ENCODE data around the gene B3GAT3.
"Not testable (repeated sequence)": the region's sequence is repeated elsewhere in the genome, so short reads cannot be mapped to it uniquely, and the experiment has no call there.

The B3GAT3 gene

DNA sequence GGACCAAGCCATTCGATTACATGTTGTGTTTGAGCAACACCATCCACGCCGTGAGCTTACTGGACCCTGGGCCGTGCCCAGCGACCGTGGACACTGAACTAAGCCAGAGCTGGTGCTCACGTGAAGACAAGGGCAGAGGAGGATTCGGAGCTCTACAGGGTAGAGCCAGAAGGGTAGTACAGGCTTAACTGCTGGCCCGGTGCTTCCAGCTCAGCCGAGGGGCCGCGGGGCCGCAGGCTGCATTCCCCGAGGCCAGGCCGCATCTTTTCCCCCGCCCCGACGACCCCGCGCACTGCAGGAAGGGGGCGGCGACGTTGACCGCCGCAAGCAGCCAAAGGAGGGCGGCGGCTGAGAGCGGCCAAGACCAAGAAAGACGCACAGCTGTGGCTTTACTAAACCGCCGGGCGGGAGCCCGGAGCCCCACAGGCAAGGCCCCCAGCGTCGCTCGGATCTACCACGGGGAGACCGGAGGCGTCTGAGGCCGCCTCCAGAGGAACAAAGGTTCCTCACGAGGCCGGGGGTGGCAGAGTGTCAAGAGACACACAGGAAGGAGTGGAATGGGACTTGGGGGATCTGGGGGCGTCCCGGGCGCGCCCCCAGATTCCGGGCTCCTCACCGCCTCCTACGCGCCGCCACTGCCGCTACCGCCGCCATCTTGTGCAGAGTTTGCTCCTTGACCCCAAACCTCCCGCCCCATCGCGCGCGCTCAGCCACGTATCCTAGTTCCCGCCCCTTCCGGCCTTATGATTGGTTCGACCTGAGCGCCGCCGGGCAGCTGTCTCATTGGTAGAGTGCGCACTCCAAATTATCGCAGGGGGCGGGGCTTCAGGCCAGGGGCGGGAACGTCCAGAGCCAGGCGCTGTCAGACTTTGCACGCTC, 24.4 kb upstream of the B3GAT3 start, which contains the start of gene GANAB:
TSS of gene GANAB (minus strand) at position 668 of the 879 bp plus-strand sequence. CDS start at position 654, 14 bp downstream.
- DNase-seq = peak; percentile 99

DNA sequence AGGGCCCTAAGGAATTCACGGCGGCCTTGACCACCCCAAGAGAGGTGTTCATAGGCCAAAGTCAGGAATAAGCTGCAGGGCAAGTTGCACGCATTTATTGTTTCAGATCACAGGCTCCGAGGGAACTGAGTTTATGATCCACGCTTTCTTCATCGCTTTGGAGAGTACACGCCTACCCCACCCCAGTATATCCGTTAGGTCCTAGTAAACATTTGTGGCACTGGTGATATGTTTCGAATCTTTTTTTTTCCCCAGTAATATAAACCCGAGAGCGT, 23.8 kb upstream of the B3GAT3 start:
- DNase-seq = no peak

DNA sequence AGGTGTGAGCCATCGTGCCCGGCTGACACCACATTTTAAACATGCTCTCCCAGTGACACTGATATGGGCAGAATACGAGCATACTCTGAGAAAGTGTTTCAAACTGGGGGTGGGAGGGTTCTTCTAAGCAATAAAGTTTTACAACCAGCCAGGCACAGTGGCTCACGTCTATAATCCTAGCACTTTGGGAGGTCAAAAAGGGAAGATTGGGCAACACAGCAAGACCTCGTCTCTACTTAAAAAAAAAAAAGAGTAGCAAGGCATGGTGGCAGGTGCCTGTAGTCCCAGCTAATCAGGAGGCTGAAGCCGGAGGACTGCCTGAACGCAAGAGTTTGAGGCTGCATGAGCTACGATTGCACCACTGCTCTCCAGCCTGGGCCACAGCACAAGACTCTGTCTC, 22.4 kb upstream of the B3GAT3 start:
- DNase-seq = no peak

DNA sequence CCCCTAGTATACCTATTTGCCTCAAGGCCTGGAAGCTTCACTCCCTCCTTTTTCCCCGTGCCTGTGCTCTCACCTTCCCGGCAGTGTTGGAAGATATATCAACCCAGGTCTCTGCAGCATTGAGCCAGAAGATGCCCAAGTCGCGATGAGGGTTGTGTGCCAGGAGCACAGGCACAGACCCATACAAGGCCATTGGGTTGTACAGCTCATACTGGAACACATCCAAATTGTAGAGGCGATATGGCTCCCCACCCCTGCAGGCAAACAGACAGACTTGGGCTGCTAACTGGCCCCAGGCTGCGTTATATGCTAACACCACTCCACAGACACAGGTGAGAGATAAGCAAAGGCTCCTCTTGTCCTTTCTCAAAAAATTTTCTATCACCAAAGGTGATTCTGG, 10.7 kb upstream of the B3GAT3 start:
- no peak for DNase-seq

DNA sequence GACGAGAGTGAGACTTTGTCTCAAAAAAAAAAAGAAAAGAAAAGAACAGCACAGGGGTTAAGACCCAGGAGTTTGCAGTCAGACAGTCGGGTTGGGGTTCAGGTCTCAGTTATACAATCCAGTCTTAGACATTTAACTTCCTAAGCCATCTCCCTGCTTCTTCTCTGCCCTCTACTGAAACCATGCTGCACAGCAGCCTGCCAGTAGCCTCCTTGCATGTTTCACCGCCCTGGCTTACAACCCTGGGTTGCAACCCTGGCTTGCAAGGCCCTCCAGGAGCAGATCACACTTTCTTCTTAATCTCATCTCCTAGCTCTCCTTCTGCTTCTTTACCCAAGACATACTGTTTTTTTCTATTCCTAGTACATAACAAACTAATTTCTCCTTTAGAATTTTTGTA, 5.9 kb upstream of the B3GAT3 start:
- DNase-seq = no peak

DNA sequence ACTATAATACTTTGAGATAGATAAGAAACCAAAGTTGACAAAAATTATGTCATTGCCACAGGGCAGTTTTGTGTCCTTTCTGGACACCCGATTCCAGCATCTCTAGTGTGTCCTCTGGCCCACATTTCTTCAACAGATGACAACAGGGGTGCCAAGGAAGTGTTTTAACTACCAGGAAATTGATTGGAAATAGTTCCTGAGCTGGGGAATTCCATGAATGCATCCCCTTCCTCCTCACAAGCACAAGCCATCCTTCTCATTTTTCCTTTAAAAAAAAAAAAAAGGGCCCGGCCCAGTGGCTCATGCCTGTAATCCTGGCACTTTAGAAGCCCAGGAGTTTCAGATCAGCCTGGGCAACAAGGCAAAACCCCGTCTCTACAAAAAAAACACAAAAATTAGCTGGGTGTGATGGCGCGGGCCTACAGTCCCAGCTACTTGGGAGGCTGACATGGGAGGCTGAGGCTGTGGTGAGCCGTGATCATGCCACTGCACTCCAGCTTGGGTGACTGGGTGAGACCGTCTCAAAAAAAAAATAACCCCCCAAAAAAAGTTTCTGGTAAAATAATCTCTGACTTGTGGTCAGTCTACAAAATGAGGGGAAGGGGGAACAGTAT, 797 bp upstream of the B3GAT3 start:
- no peak for DNase-seq

DNA sequence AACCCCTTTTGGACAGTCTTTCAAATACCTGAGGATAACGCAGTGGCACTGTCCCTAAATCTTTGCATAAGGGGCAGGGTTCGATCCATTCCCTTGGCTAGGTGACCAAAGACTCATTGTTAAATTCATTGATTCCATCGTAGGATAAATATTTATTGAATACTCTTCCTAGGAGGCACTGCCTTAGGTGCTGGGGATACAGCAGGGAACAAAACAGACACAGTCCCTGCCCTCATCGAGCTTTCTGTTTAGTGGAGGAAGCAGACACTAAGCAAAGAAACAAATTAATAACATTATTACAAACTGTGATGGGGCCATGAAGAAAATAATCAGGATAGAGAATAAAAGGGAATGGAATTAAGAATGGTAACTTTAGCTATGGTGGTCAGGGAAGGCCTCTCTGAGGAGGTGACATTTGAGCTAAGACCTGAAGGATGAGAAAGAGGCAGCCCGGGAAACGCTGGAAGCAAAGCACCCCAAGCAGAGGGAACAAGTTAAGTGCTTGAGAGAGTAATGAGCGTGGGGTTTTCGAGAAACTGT, 689 bp downstream of the B3GAT3 start:
- peak; percentile 4 for DNase-seq

DNA sequence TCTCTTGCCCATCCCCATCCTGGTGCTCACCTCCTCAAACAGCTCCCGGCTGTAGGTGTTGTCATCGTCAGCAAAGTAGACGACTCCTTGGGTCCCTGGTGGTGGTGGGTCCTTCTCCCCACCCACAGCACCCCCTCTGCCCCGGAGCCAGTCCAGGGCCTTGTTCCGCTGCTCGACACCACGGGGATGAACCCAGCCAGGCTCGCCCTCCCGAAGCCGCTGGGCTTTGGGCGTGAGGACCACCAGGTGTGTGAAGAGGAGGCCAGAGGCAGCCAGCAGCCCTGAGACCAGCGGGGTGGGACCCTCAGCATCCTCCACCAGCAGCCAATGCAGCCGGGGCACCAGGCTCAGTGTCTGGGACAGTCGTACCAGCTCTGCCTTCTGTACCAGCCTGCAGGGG, 4.8 kb downstream of the B3GAT3 start:
- DNase-seq = not testable (repeated sequence)

DNA sequence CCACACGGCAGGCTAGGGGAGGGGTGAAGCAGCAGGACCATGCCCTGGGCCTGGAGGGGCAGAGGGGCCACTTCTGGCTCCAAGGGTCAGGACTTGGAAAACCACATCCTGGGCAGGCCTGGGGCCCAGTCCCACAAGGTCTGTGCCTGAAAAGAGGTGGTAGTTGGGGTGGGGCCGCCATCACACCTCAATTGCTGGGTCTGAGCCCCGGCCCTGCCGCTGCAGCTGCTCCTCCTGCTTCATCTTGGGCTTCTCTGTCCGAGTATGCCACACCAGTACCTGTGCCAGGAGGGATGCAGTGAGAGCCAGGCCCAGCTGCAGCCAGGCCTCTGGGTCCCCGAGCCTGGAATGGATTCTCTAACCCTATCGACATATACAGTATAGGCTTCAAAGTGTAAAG, 6.3 kb downstream of the B3GAT3 start:
- DNase-seq = no peak

DNA sequence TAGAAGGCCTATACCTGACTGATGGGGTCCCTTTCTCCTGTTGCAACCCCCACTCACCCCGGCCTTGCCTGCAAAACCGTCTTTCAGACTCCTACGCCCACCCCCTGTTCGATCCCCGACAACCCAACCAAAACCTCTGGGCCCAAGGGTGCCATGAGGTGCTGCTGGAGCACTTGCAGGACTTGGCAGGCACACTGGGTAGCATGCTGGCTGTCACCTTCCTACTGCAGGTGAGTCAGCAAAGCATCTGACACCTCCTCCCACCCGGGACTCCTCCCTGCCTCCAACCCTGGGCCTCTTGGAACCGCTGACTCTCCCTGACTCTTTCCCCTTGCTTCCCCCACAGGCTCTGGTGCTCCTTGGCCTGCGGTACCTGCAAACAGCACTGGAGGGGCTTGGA, 7.5 kb downstream of the B3GAT3 start:
- no peak for DNase-seq

DNA sequence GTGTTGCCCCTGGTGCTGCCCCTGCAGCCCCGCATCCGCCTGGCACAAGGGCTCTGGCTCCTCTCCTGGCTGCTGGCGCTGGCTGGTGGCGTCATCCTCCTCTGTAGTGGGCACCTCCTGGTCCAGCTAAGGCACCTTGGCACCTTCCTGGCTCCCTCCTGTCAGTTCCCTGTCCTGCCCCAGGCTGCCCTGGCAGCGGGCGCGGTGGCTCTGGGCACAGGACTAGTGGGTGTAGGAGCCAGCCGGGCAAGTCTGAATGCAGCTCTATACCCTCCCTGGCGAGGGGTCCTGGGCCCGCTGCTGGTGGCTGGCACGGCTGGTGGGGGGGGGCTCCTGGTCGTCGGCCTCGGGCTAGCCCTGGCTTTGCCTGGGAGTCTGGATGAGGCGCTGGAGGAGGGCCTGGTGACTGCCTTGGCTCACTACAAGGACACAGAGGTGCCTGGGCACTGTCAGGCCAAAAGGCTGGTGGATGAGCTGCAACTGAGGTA, 8.5 kb downstream of the B3GAT3 start:
- DNase-seq = no peak

DNA sequence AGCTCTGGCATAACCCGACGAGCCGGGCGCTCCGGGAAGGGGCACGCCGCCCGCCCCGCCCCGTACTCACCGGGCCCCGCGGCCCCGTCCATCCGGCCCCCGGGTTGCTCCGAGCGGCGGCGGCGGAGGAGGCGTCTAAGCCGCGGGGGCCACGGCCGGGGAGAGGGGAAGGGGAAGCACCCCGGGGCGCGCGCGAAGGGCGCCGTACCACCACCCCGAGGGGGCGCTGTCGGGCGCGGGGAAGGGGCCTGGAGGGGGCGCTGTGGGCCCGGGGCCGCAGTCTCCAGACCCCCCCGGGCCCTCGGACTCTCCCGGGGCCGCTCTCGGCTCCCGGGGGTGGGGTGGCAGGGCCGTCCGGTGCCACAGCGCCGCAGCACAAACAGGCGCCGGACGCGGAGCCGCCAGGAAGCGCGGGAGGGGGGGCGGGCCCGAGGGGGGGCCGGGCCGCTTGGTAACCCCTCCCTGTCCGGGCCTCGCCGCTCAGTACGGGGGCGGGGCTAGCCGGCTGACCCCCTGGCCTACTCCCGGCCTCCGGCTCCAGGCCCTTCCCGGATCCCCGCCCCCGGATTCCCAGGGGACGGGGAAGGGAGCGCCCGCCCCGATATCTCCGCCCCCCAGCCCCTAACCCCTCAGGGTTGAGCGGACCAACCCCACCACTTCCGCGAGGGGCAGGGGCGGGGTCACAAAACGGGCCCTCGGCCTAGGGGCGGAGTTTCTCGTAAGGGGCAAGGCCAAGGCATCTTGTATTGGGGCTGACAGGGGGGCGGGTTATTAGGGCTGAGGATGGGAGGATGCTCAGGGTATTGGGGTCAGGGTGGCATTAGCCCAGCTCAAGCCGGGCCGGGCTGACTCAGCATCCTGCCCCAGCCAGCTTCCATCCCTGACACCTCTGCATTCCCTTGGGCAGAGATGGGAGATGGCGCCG, 9.2 kb downstream of the B3GAT3 start, which contains the start of the genes EML3 and ROM1:
TSS of gene EML3 (minus strand) at position 410 of the 925 bp plus-strand sequence. CDS start at position 92, 318 bp downstream.
TSS of gene ROM1 (plus strand) at position 892 of the 925 bp plus-strand sequence. CDS start at position 917, 25 bp downstream.
- peak; percentile 92 for DNase-seq

DNA sequence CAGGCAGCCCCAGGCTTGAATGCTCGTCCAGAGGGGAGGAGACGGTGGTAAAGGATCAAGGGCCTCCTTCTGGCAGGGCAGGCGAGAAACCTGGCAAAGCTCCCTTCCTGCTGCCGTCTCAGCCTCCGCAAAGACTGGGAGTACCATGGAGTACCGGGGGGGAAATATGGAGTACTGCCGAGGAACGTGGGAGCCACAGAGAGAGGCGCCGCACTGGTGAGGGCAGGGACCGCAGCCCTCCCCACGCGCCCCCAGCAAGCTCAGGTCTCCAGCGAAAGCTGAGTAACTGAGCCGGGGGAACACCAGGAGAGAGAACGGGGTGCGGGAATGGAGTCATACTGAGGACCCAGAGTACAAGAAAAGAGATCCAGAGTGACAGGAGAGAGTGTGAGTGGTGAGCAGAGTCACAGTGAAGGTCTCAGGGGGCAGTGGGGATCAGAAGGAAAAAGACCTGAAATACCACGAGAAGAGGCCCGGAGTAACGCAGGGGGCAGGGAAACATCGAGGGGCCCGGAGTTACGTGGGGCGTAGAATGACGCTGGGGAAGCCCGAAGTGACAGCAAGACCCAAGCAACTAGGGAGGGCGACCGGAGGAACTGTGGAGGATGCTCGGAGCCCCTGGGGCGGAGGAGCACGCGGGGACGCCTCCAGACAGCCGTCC, 10.0 kb downstream of the B3GAT3 start:
- DNase-seq = peak; percentile 74

DNA sequence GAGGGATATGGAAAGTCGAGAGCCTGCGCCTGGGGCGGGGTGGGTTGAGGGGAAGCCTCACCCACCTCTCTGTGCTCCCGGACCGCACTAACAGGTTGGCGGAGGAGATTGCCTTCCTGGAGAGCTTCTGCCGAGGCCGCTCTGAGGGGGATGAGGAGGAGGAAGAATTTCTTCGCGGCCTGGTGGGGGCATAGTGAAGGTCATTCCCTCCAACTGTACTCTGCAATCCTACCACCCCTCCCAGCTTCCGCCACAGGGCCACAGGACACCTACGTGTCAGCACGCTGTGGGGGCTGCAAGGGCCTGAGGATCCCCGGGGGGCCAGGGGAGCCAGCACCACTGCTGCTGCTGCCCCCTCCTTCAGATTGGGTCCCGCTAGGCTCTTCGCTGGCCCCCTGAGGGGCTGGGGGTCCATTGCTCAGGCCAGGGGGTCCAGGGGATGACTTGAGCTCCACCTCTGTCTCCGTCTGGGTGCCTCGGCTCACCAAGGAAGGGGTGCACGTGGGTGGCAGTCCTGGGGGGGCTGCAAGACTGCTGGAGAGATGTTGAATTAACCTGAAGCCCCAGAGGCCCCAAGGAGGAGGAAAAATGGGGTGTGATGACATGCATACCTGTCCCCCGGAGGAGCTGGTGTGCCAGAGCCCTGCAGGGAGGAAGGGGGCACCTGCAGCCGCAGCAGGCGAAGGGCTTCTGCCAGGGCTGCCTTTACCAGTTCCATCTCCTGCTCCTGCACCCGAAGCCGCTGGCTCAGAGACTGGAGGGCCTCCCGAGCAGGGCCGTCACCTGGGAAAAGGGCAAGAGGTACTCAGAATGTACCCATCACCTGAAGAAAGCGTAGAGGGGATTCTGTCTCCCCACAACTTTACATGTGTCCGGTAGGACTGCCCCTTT, 10.7 kb downstream of the B3GAT3 start:
- no peak for DNase-seq

DNA sequence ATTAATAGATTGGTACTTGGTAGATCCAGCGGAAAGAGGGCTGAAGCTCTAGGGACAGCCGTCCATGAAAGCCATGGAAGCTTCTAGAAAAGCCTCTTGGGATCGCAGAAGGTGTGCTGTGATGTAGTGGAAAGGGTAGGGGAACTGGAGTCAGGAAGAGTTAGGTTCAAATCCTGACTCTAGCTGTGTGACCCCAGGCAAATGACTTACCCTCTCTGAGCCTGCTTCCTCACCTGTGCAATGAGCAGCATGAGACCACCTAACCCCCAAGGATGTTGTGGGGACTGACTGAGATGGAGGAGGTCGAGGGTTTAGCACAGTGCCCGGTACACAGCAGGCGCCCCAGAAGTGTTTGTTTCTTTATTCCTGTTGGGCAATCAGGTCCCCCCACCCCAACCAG, 11.4 kb downstream of the B3GAT3 start:
- DNase-seq = no peak

DNA sequence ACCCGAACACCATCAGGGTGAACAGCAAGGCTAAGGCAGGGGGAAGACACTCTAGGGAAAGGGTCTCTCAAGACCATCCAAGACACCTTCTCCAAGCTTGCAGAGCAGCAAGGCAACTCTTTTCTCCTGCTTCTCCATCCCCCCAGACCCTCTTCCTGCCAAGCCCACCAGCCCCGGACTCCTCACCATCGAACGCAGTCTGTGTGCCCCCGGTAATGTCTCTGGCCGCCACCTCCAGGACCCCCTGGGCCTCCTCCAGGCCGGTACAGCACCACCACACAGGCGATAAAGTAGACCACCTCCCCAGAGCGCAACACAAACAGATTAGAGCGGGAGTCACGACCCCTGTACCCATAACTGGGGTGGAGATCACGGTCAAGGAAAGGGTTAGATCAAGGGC, 13.0 kb downstream of the B3GAT3 start:
- no peak for DNase-seq

DNA sequence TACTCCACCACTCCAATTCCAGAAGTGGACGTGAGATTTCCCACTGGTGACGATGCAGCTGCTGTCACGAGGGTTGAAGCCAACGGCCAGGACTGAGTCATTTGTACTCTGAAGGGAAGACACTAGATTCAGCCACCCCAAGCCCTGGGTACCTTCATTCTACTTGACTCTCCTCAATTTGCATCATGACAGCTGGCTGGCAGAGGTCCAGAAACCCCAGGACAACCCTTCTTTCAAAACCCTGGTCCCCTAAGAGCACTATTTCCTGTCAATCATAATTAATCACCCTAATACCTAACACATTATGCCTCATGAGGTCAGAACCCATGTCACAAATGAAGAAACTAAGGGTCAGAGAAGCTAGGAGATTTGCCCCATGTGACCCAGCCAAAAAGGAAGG, 14.1 kb downstream of the B3GAT3 start:
- DNase-seq = no peak

DNA sequence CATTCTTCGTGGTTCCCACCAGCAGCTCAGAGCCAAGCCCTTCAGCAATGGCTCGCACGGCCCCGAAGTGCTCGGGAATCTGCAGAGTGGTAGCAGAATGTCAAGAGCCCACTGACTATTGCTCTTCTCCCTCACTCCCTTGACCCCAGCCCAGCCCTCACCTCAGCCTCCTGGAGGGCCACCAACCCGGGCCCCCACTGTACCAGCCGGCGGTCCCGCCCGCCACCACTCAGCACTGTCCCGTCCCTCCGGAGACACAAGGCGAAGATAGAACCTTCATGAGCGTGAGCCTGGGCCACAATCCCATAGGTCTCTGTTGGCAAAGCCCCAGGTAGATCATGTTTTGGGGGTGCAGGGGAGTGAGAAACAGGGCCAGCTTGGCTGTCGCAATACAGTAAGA, 15.9 kb downstream of the B3GAT3 start:
- DNase-seq = no peak

DNA sequence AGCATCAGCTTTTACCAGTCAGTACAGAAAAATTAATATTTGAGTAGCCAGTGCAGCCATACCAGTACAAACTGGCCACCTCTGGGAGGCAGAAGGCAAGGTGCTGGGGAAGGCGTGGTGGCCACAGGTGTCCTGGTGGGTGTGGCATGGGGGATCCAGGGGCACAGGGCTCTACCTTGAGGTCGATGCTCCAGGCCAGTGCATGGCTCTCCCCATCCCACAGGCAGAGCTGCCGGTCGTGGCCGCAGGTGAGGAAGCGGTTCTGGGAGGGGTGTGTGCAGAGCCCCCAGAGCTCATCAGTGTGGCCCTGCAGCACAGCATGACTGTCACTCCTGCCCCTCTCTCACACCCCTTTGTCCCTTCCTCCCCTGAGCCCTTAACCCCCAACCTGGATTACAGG, 16.3 kb downstream of the B3GAT3 start:
- no peak for DNase-seq

DNA sequence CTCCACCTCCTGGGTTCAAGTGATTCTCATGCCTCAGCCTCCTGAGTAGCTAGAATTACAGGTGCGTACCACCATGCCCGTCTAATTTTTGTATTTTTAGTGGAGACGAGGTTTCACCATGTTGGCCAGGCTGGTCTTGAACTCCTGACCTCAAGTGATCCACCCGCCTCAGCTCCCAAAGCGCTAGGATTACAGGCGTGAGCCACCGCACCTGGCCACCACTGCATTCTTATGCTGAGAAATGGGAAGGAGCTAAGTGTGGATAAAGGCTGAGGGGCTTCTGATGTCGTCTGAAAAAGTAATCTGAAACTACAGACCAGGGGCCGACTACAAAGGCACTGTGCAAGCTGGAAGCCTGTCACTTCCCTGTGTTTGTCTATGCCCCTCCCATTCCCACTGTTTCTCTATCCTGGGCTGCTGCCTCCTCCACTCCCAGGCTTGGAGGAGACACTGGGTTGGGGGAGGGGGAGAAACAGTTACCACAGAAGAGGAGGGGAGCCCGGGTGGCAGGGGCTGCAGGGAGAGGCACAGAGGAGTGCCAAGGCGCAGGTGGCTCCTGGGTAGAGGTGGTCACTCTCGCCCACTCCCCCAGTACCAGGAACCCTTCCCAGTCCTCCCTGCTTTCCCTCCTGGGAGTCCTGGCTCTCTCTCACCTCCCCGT, 17.2 kb downstream of the B3GAT3 start:
- peak; percentile 29 for DNase-seq

All from eye (tissue), 1 donor.